Right lobe of liver (tissue), 4 donors: Measurements from ENCODE around the gene HIPK1.

Experiments
- POLR2A ChIP-seq: fragments of 450-650 bp; IDR thresholded peaks from one replicate; pipeline ENCODE4 v1.6.1; 2017; ENCODE audit warnings: antibody characterized with exemption, mild to moderate bottlenecking
- TF ChIP-seq, protein P1 (sequence below), 4 donors: fragments of 200-600 bp in 3 of 4; fragments of 450-650 bp in 1 of 4; IDR thresholded peaks; one replicate each; pipeline versions ENCODE4 v1.5.1 to v1.8.0; 2016 to 2022; ENCODE audit warnings: antibody characterized with exemption in 4 of 4, mild to moderate bottlenecking in 2 of 4
- donor health status: DM: no; HTN: no; CAD: no.
- donor health status: DM: no; HTN: no; CAD: no.
- donor health status: DM: no; HTN: yes; CAD: no.

DNA sequence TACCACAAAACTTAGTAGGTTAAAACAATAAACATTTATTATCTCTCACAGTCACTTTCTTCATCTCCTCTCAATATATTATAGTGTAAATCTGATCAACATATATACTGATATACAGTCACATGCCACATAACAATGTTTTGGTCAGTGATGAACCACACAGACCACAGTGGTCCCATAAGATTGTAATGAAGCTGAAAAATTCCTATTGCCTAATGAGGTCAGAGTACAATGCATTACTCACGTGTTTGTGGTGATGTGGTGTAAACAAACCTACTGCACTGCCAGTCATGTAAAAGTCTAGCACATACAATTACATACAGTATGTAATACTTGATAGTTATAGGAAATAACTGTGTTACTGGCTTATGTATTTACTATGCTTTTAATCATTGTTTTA lies 80.3 kb downstream of the HIPK1 start:
- TF ChIP-seq, protein P1, sequence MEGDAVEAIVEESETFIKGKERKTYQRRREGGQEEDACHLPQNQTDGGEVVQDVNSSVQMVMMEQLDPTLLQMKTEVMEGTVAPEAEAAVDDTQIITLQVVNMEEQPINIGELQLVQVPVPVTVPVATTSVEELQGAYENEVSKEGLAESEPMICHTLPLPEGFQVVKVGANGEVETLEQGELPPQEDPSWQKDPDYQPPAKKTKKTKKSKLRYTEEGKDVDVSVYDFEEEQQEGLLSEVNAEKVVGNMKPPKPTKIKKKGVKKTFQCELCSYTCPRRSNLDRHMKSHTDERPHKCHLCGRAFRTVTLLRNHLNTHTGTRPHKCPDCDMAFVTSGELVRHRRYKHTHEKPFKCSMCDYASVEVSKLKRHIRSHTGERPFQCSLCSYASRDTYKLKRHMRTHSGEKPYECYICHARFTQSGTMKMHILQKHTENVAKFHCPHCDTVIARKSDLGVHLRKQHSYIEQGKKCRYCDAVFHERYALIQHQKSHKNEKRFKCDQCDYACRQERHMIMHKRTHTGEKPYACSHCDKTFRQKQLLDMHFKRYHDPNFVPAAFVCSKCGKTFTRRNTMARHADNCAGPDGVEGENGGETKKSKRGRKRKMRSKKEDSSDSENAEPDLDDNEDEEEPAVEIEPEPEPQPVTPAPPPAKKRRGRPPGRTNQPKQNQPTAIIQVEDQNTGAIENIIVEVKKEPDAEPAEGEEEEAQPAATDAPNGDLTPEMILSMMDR (IDR thresholded peaks at IDR 0.05): no peak
- TF ChIP-seq POLR2A: no peak
